ENCODE data around the gene SEMA3D.

Gene SEMA3D

GRCh38 chr7:85126383-85126782 lies 60.5 kb downstream of the SEMA3D start:
- no peaks in the 10 kb centered on the region for H3K4me1 ChIP-seq (ENCODE audit: control insufficient read depth, insufficient read depth, low read length, unreplicated experiment)
- no peaks in the 10 kb centered on the region for H3K79me2 ChIP-seq (ENCODE audit: control insufficient read depth, insufficient read depth, low read length, unreplicated experiment)
- no peak overlapping the region for H2AFZ ChIP-seq (ENCODE audit: low read length, unreplicated experiment)
- no peak overlapping the region for H3K27ac ChIP-seq (ENCODE audit: low read depth, low read length)
- no peak overlapping the region for H3K4me3 ChIP-seq (ENCODE audit: low read depth, low read length)
- H3K36me3 ChIP-seq (ENCODE audit: insufficient read depth, low read length), result no peaks in the 10 kb centered on the region
- no peaks in the 10 kb centered on the region for H3K27me3 ChIP-seq (ENCODE audit: insufficient read depth, low read length)

- Histone ChIP-seq H2AFZ (ENCODE audit: low read length, unreplicated experiment) (no peak overlapping the region), H3K4me1 (ENCODE audit: control insufficient read depth, insufficient read depth, low read length, unreplicated experiment) (no peaks in the 10 kb centered on the region), H3K79me2 (ENCODE audit: control insufficient read depth, insufficient read depth, low read length, unreplicated experiment) (no peaks in the 10 kb centered on the region), H3K27me3 (ENCODE audit: insufficient read depth, low read length) (no peaks in the 10 kb centered on the region), H3K36me3 (ENCODE audit: insufficient read depth, low read length) (no peaks in the 10 kb centered on the region), H3K27ac (ENCODE audit: low read depth, low read length) (no peak overlapping the region), H3K4me3 (ENCODE audit: low read depth, low read length) (no peak overlapping the region)
Measured at GRCh38 chr7:85125651-85126131, 61.2 kb downstream of the SEMA3D start.

GRCh38 chr7:85125176-85125575 lies 61.7 kb downstream of the SEMA3D start:
- H2AFZ ChIP-seq (ENCODE audit: low read length, unreplicated experiment), result no peak overlapping the region

GRCh38 chr7:85119934-85120333 lies 66.9 kb downstream of the SEMA3D start:
- Histone ChIP-seq H3K4me3 (ENCODE audit: low read depth, low read length) (no peak overlapping the region), H3K4me1 (ENCODE audit: control insufficient read depth, insufficient read depth, low read length, unreplicated experiment) (no peaks in the 10 kb centered on the region), H3K36me3 (ENCODE audit: insufficient read depth, low read length) (no peaks in the 10 kb centered on the region), H3K79me2 (ENCODE audit: control insufficient read depth, insufficient read depth, low read length, unreplicated experiment) (no peaks in the 10 kb centered on the region), H2AFZ (ENCODE audit: low read length, unreplicated experiment) (no peak overlapping the region), H3K27ac (ENCODE audit: low read depth, low read length) (no peak overlapping the region), H3K27me3 (ENCODE audit: insufficient read depth, low read length) (no peaks in the 10 kb centered on the region)

More at GRCh38 chr7:85125176-85125575, 61.7 kb downstream of the SEMA3D start:
- Histone ChIP-seq H3K27me3 (ENCODE audit: insufficient read depth, low read length) (no peaks in the 10 kb centered on the region), H3K36me3 (ENCODE audit: insufficient read depth, low read length) (no peaks in the 10 kb centered on the region), H3K79me2 (ENCODE audit: control insufficient read depth, insufficient read depth, low read length, unreplicated experiment) (no peaks in the 10 kb centered on the region), H3K4me3 (ENCODE audit: low read depth, low read length) (no peak overlapping the region), H3K4me1 (ENCODE audit: control insufficient read depth, insufficient read depth, low read length, unreplicated experiment) (no peaks in the 10 kb centered on the region), H3K27ac (ENCODE audit: low read depth, low read length) (no peak overlapping the region)

- no peak overlapping the region for H3K27ac ChIP-seq (ENCODE audit: low read depth, low read length)
Measured at GRCh38 chr7:85115862-85116261, 71.0 kb downstream of the SEMA3D start.

GRCh38 chr7:85115006-85115405 lies 71.8 kb downstream of the SEMA3D start:
- Histone ChIP-seq H3K36me3 (ENCODE audit: insufficient read depth, low read length) (no peaks in the 10 kb centered on the region), H3K27ac (ENCODE audit: low read depth, low read length) (no peak overlapping the region), H3K4me3 (ENCODE audit: low read depth, low read length) (no peak overlapping the region), H2AFZ (ENCODE audit: low read length, unreplicated experiment) (no peak overlapping the region), H3K79me2 (ENCODE audit: control insufficient read depth, insufficient read depth, low read length, unreplicated experiment) (no peaks in the 10 kb centered on the region), H3K4me1 (ENCODE audit: control insufficient read depth, insufficient read depth, low read length, unreplicated experiment) (no peaks in the 10 kb centered on the region), H3K27me3 (ENCODE audit: insufficient read depth, low read length) (no peaks in the 10 kb centered on the region)

More at GRCh38 chr7:85115862-85116261, 71.0 kb downstream of the SEMA3D start:
- H3K4me3 ChIP-seq (ENCODE audit: low read depth, low read length), result no peak overlapping the region
- H3K27me3 ChIP-seq (ENCODE audit: insufficient read depth, low read length), result no peaks in the 10 kb centered on the region
- H3K4me1 ChIP-seq (ENCODE audit: control insufficient read depth, insufficient read depth, low read length, unreplicated experiment), result no peaks in the 10 kb centered on the region
- H3K79me2 ChIP-seq (ENCODE audit: control insufficient read depth, insufficient read depth, low read length, unreplicated experiment), result no peaks in the 10 kb centered on the region
- H3K36me3 ChIP-seq (ENCODE audit: insufficient read depth, low read length), result no peaks in the 10 kb centered on the region
- no peak overlapping the region for H2AFZ ChIP-seq (ENCODE audit: low read length, unreplicated experiment)

GRCh38 chr7:85114342-85114741 lies 72.5 kb downstream of the SEMA3D start:
- H3K4me3 ChIP-seq (ENCODE audit: low read depth, low read length), result no peak overlapping the region
- no peaks in the 10 kb centered on the region for H3K4me1 ChIP-seq (ENCODE audit: control insufficient read depth, insufficient read depth, low read length, unreplicated experiment)

GRCh38 chr7:85111761-85112160 lies 75.1 kb downstream of the SEMA3D start:
- H3K4me1 ChIP-seq (ENCODE audit: control insufficient read depth, insufficient read depth, low read length, unreplicated experiment), result no peaks in the 10 kb centered on the region
- no peak overlapping the region for H3K27ac ChIP-seq (ENCODE audit: low read depth, low read length)
- H2AFZ ChIP-seq (ENCODE audit: low read length, unreplicated experiment), result no peak overlapping the region
- H3K36me3 ChIP-seq (ENCODE audit: insufficient read depth, low read length), result no peaks in the 10 kb centered on the region
- H3K27me3 ChIP-seq (ENCODE audit: insufficient read depth, low read length), result no peaks in the 10 kb centered on the region
- no peaks in the 10 kb centered on the region for H3K79me2 ChIP-seq (ENCODE audit: control insufficient read depth, insufficient read depth, low read length, unreplicated experiment)
- no peak overlapping the region for H3K4me3 ChIP-seq (ENCODE audit: low read depth, low read length)

More at GRCh38 chr7:85114342-85114741, 72.5 kb downstream of the SEMA3D start:
- Histone ChIP-seq H3K27me3 (ENCODE audit: insufficient read depth, low read length) (no peaks in the 10 kb centered on the region), H3K36me3 (ENCODE audit: insufficient read depth, low read length) (no peaks in the 10 kb centered on the region), H3K27ac (ENCODE audit: low read depth, low read length) (no peak overlapping the region), H2AFZ (ENCODE audit: low read length, unreplicated experiment) (no peak overlapping the region), H3K79me2 (ENCODE audit: control insufficient read depth, insufficient read depth, low read length, unreplicated experiment) (no peaks in the 10 kb centered on the region)

- H3K4me3 ChIP-seq (ENCODE audit: low read depth, low read length), result no peak overlapping the region
- peaks cover 35% of the 10 kb centered on the region for H3K4me1 ChIP-seq (ENCODE audit: control insufficient read depth, insufficient read depth, low read length, unreplicated experiment)
- no peaks in the 10 kb centered on the region for H3K27me3 ChIP-seq (ENCODE audit: insufficient read depth, low read length)
- H3K27ac ChIP-seq (ENCODE audit: low read depth, low read length), result no peak overlapping the region
- no peaks in the 10 kb centered on the region for H3K79me2 ChIP-seq (ENCODE audit: control insufficient read depth, insufficient read depth, low read length, unreplicated experiment)
- no peaks in the 10 kb centered on the region for H3K36me3 ChIP-seq (ENCODE audit: insufficient read depth, low read length)
- no peak overlapping the region for H2AFZ ChIP-seq (ENCODE audit: low read length, unreplicated experiment)
Measured at GRCh38 chr7:85106719-85107118, 80.1 kb downstream of the SEMA3D start.

- peak overlapping the region; percentile 51 for H2AFZ ChIP-seq (ENCODE audit: low read length, unreplicated experiment)
Measured at GRCh38 chr7:85104432-85105205, 82.2 kb downstream of the SEMA3D start.

GRCh38 chr7:85103962-85104361 lies 82.9 kb downstream of the SEMA3D start:
- H3K4me1 ChIP-seq (ENCODE audit: control insufficient read depth, insufficient read depth, low read length, unreplicated experiment), result peaks cover 40% of the 10 kb centered on the region
- peak overlapping the region; percentile 31 for H3K4me3 ChIP-seq (ENCODE audit: low read depth, low read length)
- no peaks in the 10 kb centered on the region for H3K79me2 ChIP-seq (ENCODE audit: control insufficient read depth, insufficient read depth, low read length, unreplicated experiment)
- no peak overlapping the region for H2AFZ ChIP-seq (ENCODE audit: low read length, unreplicated experiment)
- no peaks in the 10 kb centered on the region for H3K27me3 ChIP-seq (ENCODE audit: insufficient read depth, low read length)
- no peaks in the 10 kb centered on the region for H3K36me3 ChIP-seq (ENCODE audit: insufficient read depth, low read length)
- H3K27ac ChIP-seq (ENCODE audit: low read depth, low read length), result peak overlapping the region; percentile 65

More at GRCh38 chr7:85104432-85105205, 82.2 kb downstream of the SEMA3D start:
- Histone ChIP-seq H3K79me2 (ENCODE audit: control insufficient read depth, insufficient read depth, low read length, unreplicated experiment) (no peaks in the 10 kb centered on the region), H3K27ac (ENCODE audit: low read depth, low read length) (peak overlapping the region; percentile 65), H3K4me1 (ENCODE audit: control insufficient read depth, insufficient read depth, low read length, unreplicated experiment) (peaks cover 40% of the 10 kb centered on the region), H3K4me3 (ENCODE audit: low read depth, low read length) (peak overlapping the region; percentile 31), H3K36me3 (ENCODE audit: insufficient read depth, low read length) (no peaks in the 10 kb centered on the region), H3K27me3 (ENCODE audit: insufficient read depth, low read length) (no peaks in the 10 kb centered on the region)
